GM10248 (cell line): ENCODE data around the gene DSCAM.

Source experiments
- CTCF ChIA-PET: fragments of 300-600 bp; sonication (Branson Sonifier 250); formaldehyde crosslinking; extraction: SDS; loops from one replicate; lab custom pipeline; 2021; ENCODE audit warnings: antibody characterized with exemption; lab: Yijun Ruan, JAX
- POLR2A ChIA-PET: fragments of 350-650 bp; sonication (Branson Sonifier 250); formaldehyde crosslinking; extraction: SDS; loops from one replicate; lab custom pipeline; 2020; ENCODE audit warnings: antibody characterized with exemption; lab: Yijun Ruan, JAX
- DNase-seq: peaks from one replicate; pipeline ENCODE4 v3.0.0; 2012; ENCODE audit errors: extremely low spot score
- TF ChIP-seq, protein P1 (sequence below): IDR thresholded peaks from 2 replicates; pipeline ENCODE4 v1.5.1; 2012; ENCODE audit warnings: mild to moderate bottlenecking, low read depth; ENCODE audit errors: extremely low read depth, missing control alignments, control extremely low read depth

The DSCAM gene

DNA sequence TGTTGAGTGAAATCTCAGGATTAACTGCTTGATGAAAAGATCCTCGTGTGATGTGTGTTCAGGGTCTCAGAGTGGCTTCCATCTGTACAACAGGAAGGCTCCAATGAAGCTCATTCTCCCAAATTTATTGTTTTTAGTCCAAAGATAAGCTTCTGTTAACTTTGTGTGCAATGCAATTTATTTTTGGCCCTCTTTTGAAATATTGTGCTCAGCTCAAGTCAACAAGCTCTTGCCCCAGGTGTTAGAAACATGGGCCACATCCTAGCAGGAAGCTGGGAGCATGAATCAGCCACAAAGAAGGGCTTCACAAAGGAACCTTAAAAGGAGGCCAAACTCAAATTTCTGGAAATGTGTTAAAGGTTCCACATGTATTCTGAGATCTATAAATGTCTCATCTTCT is 844.0 kb downstream of the DSCAM start:
- TF ChIP-seq, protein P1, sequence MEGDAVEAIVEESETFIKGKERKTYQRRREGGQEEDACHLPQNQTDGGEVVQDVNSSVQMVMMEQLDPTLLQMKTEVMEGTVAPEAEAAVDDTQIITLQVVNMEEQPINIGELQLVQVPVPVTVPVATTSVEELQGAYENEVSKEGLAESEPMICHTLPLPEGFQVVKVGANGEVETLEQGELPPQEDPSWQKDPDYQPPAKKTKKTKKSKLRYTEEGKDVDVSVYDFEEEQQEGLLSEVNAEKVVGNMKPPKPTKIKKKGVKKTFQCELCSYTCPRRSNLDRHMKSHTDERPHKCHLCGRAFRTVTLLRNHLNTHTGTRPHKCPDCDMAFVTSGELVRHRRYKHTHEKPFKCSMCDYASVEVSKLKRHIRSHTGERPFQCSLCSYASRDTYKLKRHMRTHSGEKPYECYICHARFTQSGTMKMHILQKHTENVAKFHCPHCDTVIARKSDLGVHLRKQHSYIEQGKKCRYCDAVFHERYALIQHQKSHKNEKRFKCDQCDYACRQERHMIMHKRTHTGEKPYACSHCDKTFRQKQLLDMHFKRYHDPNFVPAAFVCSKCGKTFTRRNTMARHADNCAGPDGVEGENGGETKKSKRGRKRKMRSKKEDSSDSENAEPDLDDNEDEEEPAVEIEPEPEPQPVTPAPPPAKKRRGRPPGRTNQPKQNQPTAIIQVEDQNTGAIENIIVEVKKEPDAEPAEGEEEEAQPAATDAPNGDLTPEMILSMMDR, result no peak
- ChIA-PET CTCF (no interaction called here), POLR2A (no interaction called here)
- no peak for DNase-seq

DNA sequence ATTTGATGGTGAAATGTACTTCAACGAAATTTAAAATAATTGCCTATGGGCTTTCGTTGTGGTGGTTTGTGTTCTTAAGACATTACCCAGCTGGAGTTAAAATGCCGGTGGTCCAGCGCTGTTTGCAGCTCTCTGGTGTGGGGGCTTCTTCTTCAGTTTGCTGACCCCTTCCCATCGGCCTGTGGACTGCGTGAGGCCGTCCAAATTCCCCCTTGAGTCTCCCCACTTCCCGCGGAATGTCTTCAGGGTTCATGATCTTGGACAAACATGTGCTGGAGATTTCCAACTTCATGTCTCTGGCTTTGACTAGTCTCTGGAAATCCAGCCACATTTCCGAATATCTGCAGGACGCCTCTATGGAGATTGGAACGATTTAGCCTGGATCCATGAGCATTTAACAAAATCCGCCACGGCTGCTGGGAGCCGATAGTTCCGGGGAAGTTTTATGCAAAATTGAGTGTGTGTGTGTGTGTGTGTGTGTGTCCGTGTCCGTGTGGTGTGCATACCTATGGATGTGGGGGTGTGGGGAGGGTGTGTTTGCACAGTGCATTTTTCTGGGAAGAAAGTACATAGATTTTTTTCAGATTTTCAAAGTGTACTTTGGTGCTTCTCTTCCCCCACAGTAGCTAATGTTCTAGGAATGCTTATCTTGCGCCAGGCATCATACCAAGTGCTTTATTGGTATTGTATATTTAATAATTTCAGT is 862.5 kb downstream of the DSCAM start:
- no peak for DNase-seq
- ChIA-PET CTCF (no interaction called here), POLR2A (no interaction called here)
- TF ChIP-seq, protein P1, result no peak

DNA sequence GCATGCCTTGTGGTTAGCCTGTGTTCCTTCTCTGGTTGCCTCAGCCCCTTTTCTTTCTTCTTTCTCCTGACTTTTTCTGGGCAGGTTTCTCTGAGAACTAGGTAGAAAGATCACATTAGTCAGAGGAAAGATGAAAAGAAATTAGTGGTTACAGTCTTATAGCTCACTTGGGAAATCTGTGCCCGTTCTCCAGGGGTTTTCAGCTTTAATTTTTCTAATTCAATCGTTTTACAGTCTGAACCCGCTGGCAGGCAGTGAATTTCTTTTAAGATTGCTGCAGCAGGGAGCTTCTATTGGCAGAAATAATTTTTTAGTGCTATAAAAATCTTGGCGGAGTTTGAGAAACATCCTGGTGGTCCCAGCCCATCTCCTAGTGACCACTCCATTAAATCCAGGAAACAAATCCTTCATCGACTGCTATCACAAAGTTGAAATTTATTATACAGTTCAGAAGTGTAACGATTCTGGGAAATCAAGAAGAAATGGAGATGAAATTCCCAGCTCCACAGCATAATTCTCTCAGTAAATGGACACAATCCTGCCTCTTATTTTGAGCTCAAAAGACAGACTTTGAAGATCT is 866.6 kb downstream of the DSCAM start:
- TF ChIP-seq, protein P1, result no peak
- ChIA-PET CTCF (interaction anchor here (0.8 to 1.4 kb wide), 3 partner anchors 9 to 11 kb away, joined by 3 to 4 read pairs (median 3); no protein-coding TSS in a partner anchor), POLR2A (no interaction called here)
- no peak for DNase-seq

DNA sequence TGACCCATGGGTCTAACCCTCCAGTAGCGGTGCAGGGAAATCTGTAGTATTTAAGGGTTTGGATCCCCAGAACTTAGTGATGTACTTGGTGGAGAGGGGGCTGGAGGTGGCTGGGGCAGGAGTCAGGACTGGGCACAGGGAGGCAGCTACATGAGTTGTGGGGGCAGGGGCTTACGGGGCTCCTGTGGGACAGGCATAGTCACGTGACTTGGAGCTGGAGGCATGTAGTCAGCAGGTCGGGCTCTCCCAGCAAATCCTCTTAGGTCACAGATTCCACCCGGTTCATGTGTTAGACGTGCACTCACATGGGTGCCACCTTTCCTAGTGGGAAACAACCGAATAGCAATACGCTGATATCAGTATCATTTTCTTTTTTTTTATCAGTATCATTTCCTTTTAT is 867.6 kb downstream of the DSCAM start:
- no peak for DNase-seq
- POLR2A ChIA-PET, result no interaction called here
- CTCF ChIA-PET, result no interaction called here
- TF ChIP-seq, protein P1, result no peak

DNA sequence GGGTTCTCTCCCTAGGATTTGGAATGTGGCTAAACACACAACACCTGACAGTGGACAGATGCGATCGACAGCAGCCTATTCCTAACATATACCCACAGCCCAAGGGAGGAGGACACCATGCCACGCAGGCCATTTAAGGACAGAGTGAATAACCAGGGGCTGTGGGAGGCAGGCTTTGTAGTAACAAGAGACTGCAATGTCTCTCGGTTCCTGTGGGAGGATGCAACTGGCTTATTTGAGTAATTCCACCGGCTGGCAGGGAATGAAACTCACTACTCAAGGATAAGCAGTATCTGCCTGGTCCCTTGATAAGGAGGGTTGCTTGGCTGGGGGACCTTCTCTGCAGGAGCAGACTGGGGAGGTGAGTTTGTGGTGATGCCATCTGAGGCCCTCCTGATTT is 870.2 kb downstream of the DSCAM start:
- CTCF ChIA-PET, result interaction anchor here (1.2 kb wide), 1 partner anchor 32 kb away, joined by 3 read pairs; no protein-coding TSS in a partner anchor
- POLR2A ChIA-PET, result no interaction called here
- no peak for DNase-seq
- TF ChIP-seq, protein P1, result no peak

DNA sequence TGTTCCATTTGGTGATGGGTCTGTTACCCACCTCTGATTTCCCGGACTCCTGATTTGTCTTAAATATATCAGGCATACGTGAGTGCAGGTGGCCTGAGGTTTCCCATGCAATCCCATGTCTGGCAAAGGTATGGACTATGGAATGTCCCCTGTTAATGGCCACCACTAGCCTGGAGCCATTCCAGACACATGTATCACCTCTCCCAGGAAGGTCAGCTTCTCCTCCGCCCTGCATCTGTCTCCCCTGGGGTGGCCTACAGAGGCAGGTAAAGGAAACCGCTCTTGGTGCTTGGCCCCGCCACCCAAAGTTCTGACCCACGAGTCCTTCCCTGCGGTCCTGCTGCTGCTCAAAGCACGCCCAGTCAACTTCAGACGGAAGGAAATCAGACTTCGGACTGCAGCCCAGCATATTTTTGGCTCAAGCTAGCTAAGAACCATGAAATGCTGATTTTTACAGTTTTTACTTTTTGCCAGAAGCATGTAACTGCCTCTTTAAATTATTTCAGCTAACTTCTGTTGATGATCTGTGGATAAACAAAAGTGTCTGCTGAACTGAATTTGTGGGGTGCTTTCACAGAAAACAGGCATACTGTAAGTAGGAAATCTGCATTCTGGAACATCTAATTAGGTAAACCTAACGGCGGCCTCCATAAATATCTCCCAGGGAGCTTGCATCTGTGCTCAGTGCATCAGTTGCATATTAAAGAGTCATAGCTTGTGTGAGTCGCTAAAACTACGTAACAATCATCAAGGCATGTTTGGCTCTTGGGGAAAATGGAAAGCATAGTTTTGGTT is 873.8 kb downstream of the DSCAM start:
- DNase-seq, result no peak
- ChIA-PET POLR2A (no interaction called here), CTCF (no interaction called here)
- TF ChIP-seq, protein P1, result no peak
